Head of caudate nucleus (tissue), 42 donors: Measurements from ENCODE around the gene SCN4B.
"Not testable (repeated sequence)": the region's sequence is repeated elsewhere in the genome, so short reads cannot be mapped to it uniquely, and the experiment has no call there.

Experiments used
- DNase-seq, 42 donors: peaks; one replicate each; pipeline versions ENCODE4 v3.0.0 to v3.0.0-alpha.2; 2020 to 2021; ENCODE audit warnings: mixed read lengths in 7 of 42
- intact Hi-C: fragments of 100-400 bp; cut with DNase I; formaldehyde crosslinking; loops from one replicate; pipeline ENCODE4 v1.15.0; 2022

SCN4B gene

GRCh38 chr11:118152552-118153471 is at the start of gene SCN4B:
Gene SCN4B, minus strand, starts transcription at chr11:118152823. Its CDS starts 150 bp downstream, at chr11:118152673.
- intact Hi-C loops: no loop called here
- DNase-seq: peak in 41 of 42 donors; percentile 51 to 94 (median 78)

- no peak for DNase-seq
- intact Hi-C loops: no loop called here
Measured at GRCh38 chr11:118201966-118202365, 49.3 kb upstream of the SCN4B start.

- intact Hi-C loops: no loop called here
- DNase-seq: no peak
Measured at GRCh38 chr11:118200901-118201680, 48.5 kb upstream of the SCN4B start.

- intact Hi-C loops: no loop called here
- DNase-seq: no peak
Measured at GRCh38 chr11:118200497-118200896, 47.9 kb upstream of the SCN4B start.

GRCh38 chr11:118199135-118199534 is 46.5 kb upstream of the SCN4B start:
- intact Hi-C loops: loop anchor here (5.0 kb wide), 1 partner anchor 163 kb away; no protein-coding TSS in a partner anchor

GRCh38 chr11:118198370-118198769 is 45.7 kb upstream of the SCN4B start:
- DNase-seq: peak; percentile 74 to 93 (median 85)
- intact Hi-C loops: loop anchor here (5.0 kb wide), 1 partner anchor 164 kb away; no protein-coding TSS in a partner anchor

More at GRCh38 chr11:118199135-118199534, 46.5 kb upstream of the SCN4B start:
- no peak for DNase-seq

GRCh38 chr11:118194835-118195627 is 42.4 kb upstream of the SCN4B start:
- intact Hi-C loops: loop anchor here (5.0 kb wide), 1 partner anchor 167 kb away; no protein-coding TSS in a partner anchor
- peak; percentile 36 to 94 (median 76) for DNase-seq

GRCh38 chr11:118193910-118194566 is 41.4 kb upstream of the SCN4B start:
- peak in 2 of 42 donors; percentile 11 to 14 for DNase-seq
- intact Hi-C loops: no loop called here

GRCh38 chr11:118192817-118193216 is 40.2 kb upstream of the SCN4B start:
- intact Hi-C loops, DNase-seq: not testable (repeated sequence)

- intact Hi-C loops, DNase-seq: not testable (repeated sequence)
Measured at GRCh38 chr11:118190942-118191506, 38.4 kb upstream of the SCN4B start.

GRCh38 chr11:118186346-118187107 is 33.9 kb upstream of the SCN4B start:
- DNase-seq: no peak
- intact Hi-C loops: no loop called here

GRCh38 chr11:118184784-118185579 is 32.4 kb upstream of the SCN4B start:
- DNase-seq: no peak

GRCh38 chr11:118183691-118184090 is 31.1 kb upstream of the SCN4B start:
- intact Hi-C loops, DNase-seq: not testable (repeated sequence)

More at GRCh38 chr11:118184784-118185579, 32.4 kb upstream of the SCN4B start:
- intact Hi-C loops: no loop called here

GRCh38 chr11:118180300-118180703 is 27.7 kb upstream of the SCN4B start:
- peak; percentile 74 to 98 (median 93) for DNase-seq
- intact Hi-C loops: no loop called here

- intact Hi-C loops: no loop called here
- DNase-seq: no peak
Measured at GRCh38 chr11:118176778-118177134, 24.1 kb upstream of the SCN4B start.

GRCh38 chr11:118175993-118176777 is 23.6 kb upstream of the SCN4B start, which contains the start of gene SCN2B:
Gene SCN2B, minus strand, starts transcription at chr11:118176639. Its CDS starts 208 bp downstream, at chr11:118176431.
- intact Hi-C loops: no loop called here
- peak in 10 of 42 donors; percentile 20 to 61 (median 33) for DNase-seq
